ENCODE results near the gene ALCAM. TPM values are rescaled to one million over a fixed set of nuclear protein-coding genes. Genes with fewer than 3 reads are reported as not detected.
A peak's percentile ranks its signal among the peaks of the same experiment; 100 is the strongest.

ALCAM gene
- total RNA-seq, 4 donors from 2014 or later = 18.6 to 43.7 (median 21.2) TPM

- Histone ChIP-seq H3K4me1 (peaks cover 0 to 19% (median 2%) of the 10 kb centered on the region in 4 donors), H3K9me3 (no peaks in the 10 kb centered on the region), H3K4me3 (no peak overlapping the region), H3K36me3 (no peaks in the 10 kb centered on the region), H3K27ac (no peak overlapping the region), H3K27me3 (no peaks in the 10 kb centered on the region)
- DNase-seq = no peak
- TF ChIP-seq, protein P1, sequence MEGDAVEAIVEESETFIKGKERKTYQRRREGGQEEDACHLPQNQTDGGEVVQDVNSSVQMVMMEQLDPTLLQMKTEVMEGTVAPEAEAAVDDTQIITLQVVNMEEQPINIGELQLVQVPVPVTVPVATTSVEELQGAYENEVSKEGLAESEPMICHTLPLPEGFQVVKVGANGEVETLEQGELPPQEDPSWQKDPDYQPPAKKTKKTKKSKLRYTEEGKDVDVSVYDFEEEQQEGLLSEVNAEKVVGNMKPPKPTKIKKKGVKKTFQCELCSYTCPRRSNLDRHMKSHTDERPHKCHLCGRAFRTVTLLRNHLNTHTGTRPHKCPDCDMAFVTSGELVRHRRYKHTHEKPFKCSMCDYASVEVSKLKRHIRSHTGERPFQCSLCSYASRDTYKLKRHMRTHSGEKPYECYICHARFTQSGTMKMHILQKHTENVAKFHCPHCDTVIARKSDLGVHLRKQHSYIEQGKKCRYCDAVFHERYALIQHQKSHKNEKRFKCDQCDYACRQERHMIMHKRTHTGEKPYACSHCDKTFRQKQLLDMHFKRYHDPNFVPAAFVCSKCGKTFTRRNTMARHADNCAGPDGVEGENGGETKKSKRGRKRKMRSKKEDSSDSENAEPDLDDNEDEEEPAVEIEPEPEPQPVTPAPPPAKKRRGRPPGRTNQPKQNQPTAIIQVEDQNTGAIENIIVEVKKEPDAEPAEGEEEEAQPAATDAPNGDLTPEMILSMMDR (IDR thresholded peaks at IDR 0.05) = no peak
- no peak for TF ChIP-seq POLR2A (IDR thresholded peaks at IDR 0.05)
Measured at GRCh38 chr3:105364128-105364527, 2.6 kb upstream of the ALCAM start.

DNA sequence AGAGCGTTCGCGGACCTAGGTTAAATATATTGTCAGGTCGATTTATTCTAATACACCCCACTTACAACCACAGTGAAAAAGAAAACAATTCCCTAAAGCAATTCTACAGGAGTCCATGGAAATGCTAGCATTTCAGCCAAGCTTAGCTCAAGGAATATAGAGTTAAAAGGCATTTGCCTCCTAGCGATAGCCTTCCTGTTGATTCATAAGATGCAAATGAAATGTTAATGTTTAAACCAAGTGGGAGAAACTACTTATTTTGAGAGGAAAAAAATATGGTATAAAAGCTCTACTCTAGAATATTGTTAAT, 1.7 kb upstream of the ALCAM start:
- Histone ChIP-seq H3K27ac (no peak overlapping the region), H3K4me3 (no peak overlapping the region), H3K9me3 (no peaks in the 10 kb centered on the region), H3K36me3 (no peaks in the 10 kb centered on the region), H3K27me3 (no peaks in the 10 kb centered on the region), H3K4me1 (peaks cover 0 to 21% (median 2%) of the 10 kb centered on the region in 4 donors)
- DNase-seq = no peak
- no peak for TF ChIP-seq POLR2A (IDR thresholded peaks at IDR 0.05)
- TF ChIP-seq, protein P1 (IDR thresholded peaks at IDR 0.05) = no peak

GRCh38 chr3:105365391-105366325, 1.1 kb upstream of the ALCAM start:
- Histone ChIP-seq H3K27ac (peak overlapping the region; percentile 80 to 94 (median 84)), H3K4me3 (peak overlapping the region; percentile 53 to 76 (median 66)), H3K4me1 (peaks cover 0 to 24% (median 2%) of the 10 kb centered on the region in 4 donors), H3K27me3 (no peaks in the 10 kb centered on the region), H3K9me3 (no peaks in the 10 kb centered on the region), H3K36me3 (no peaks in the 10 kb centered on the region)
- peak in 1 of 3 donors; percentile 25 for DNase-seq
- TF ChIP-seq, protein P1 (IDR thresholded peaks at IDR 0.05) = no peak
- no peak for TF ChIP-seq POLR2A (IDR thresholded peaks at IDR 0.05)

DNA sequence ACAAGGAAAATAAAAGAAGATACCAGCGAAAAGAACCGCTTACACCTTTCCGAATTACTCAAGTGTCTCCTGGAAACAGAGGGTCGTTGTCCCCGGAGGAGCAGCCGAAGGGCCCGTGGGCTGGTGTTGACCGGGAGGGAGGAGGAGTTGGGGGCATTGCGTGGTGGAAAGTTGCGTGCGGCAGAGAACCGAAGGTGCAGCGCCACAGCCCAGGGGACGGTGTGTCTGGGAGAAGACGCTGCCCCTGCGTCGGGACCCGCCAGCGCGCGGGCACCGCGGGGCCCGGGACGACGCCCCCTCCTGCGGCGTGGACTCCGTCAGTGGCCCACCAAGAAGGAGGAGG, 325 bp downstream of the ALCAM start:
- TF ChIP-seq, protein P1 (IDR thresholded peaks at IDR 0.05) = no peak
- no peak for TF ChIP-seq POLR2A (IDR thresholded peaks at IDR 0.05)
- no peaks in the 10 kb centered on the region for H3K9me3 ChIP-seq
- peaks cover 0 to 24% (median 2%) of the 10 kb centered on the region in 4 donors for H3K4me1 ChIP-seq
- no peaks in the 10 kb centered on the region for H3K36me3 ChIP-seq
- DNase-seq = peak; percentile 28 to 64 (median 59)
- no peaks in the 10 kb centered on the region for H3K27me3 ChIP-seq
- H3K4me3 ChIP-seq = peak overlapping the region; percentile 53 to 76 (median 66)
- H3K27ac ChIP-seq = peak overlapping the region; percentile 80 to 94 (median 84)

DNA sequence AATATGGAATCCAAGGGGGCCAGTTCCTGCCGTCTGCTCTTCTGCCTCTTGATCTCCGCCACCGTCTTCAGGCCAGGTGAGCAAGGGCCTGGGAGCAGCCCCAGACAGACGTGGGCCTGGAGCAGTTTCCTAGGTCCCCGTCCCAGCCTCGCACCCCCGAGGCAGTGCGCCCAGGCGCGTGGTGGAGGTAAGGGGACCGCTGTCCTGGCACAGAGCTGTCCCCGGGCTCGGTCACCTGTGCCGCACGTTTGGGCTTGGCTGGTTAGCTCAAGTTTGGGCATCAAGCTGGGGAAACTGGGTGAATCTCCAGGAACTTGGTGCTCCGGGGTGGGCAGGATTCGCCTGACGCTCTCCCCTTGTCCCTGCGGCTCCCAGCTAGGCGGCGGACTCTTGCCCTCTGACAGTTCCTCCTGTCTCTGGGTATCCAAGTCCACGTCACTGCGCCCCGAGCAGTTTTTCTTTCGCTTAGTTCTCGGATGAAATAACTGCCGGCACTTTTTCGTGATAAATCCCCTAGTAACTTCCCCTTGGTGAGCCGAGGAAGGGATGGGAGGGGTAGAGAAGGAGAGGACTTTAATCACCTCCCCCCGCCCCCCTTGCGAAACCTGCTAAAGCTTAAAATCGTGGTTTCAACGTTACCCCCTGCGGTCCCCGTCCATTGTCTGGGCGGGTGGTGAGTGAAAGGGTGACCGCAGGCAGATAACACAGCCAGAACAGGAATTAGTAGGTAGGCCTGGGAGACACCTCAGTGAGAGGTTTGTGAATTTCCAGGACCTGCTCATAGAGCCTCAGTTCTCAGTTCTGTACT, 901 bp downstream of the ALCAM start:
- peak; percentile 71 to 91 (median 88) for DNase-seq
- H3K4me3 ChIP-seq = peak overlapping the region; percentile 53 to 76 (median 66)
- peak; percentile 61 to 65 for TF ChIP-seq POLR2A (IDR thresholded peaks at IDR 0.05)
- TF ChIP-seq, protein P1 (IDR thresholded peaks at IDR 0.05) = no peak
- no peaks in the 10 kb centered on the region for H3K36me3 ChIP-seq
- peaks cover 0 to 24% (median 2%) of the 10 kb centered on the region in 4 donors for H3K4me1 ChIP-seq
- H3K27me3 ChIP-seq = no peaks in the 10 kb centered on the region
- peak overlapping the region; percentile 80 to 94 (median 84) for H3K27ac ChIP-seq
- no peaks in the 10 kb centered on the region for H3K9me3 ChIP-seq

All from Peyer's patch (tissue), 4 donors.